ENCODE data around the gene GATA2. TPM values are rescaled to one million over a fixed set of nuclear protein-coding genes. Genes with fewer than 3 reads are reported as not detected.

Gene GATA2
- total RNA-seq, 1 donor from 2014 or later, result 0.10 TPM

- Mint-ChIP-seq H3K27ac (ENCODE audit: unreplicated experiment) (no peak overlapping the region), H3K27me3 (ENCODE audit: low read depth) (peaks cover 74% of the 10 kb centered on the region), H3K9me3 (ENCODE audit: low read depth) (peaks cover 16% of the 10 kb centered on the region), H3K4me3 (ENCODE audit: unreplicated experiment) (no peak overlapping the region), H3K4me1 (ENCODE audit: low read depth) (no peaks in the 10 kb centered on the region), H3K36me3 (ENCODE audit: low read depth) (peaks cover 5% of the 10 kb centered on the region)
- TF ChIP-seq CTCF (IDR thresholded peaks at IDR 0.05), result no peak
- DNase-seq (ENCODE audit: low spot score), result no peak
Observed at GRCh38 chr3:128518587-128519490, 25.8 kb upstream of the GATA2 start.

DNA sequence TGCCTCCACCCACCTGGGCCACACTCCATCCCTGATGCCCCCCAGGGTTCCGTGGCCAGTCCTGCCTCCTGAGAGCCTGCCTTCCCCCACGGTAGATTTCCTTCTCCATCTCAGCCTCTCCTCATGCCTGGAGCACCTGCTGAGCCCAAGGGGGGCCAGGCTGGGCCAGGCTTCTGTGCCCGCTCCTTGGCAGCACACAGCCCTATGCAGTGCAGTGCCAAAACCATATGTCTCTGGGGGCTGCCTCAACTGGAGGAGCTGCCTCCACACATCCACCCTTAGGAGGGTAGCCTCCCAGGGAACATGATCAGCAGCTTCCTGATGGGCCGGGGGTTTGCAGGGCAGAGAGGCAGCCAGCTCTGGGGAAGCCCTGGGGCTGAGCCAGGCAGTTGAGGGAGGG, 24.6 kb upstream of the GATA2 start:
- Mint-ChIP-seq H3K27me3 (ENCODE audit: low read depth) (peaks cover 75% of the 10 kb centered on the region), H3K27ac (ENCODE audit: unreplicated experiment) (no peak overlapping the region), H3K4me3 (ENCODE audit: unreplicated experiment) (no peak overlapping the region), H3K9me3 (ENCODE audit: low read depth) (peaks cover 22% of the 10 kb centered on the region), H3K4me1 (ENCODE audit: low read depth) (no peaks in the 10 kb centered on the region), H3K36me3 (ENCODE audit: low read depth) (peaks cover 5% of the 10 kb centered on the region)
- TF ChIP-seq CTCF (IDR thresholded peaks at IDR 0.05), result no peak
- no peak for DNase-seq (ENCODE audit: low spot score)

- DNase-seq (ENCODE audit: low spot score), result no peak
- Mint-ChIP-seq H3K4me1 (ENCODE audit: low read depth) (no peaks in the 10 kb centered on the region), H3K4me3 (ENCODE audit: unreplicated experiment) (no peak overlapping the region), H3K9me3 (ENCODE audit: low read depth) (peaks cover 22% of the 10 kb centered on the region), H3K27ac (ENCODE audit: unreplicated experiment) (no peak overlapping the region), H3K27me3 (ENCODE audit: low read depth) (peaks cover 65% of the 10 kb centered on the region), H3K36me3 (ENCODE audit: low read depth) (peaks cover 5% of the 10 kb centered on the region)
- TF ChIP-seq CTCF (IDR thresholded peaks at IDR 0.05), result no peak
Observed at GRCh38 chr3:128515967-128516366, 23.0 kb upstream of the GATA2 start.

DNA sequence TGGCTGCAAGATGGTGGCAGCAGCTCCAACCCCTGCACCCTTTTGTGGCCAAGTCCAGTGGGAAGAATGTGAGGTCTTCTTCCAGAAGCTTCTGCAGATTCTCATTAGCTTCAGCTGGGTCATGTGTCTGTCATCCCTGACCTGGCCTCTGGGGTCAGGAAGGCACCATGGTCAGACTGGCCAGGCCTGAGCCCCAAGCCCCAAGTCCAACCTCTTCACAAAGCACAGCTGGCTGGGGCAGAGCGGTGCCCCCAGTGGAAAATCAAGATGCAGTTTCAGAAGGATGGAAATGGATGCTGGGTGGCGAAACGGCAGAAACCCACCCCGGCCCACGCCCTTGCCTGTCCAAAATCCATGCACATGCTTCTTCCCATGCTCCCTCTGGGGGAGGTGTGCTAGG, 15.9 kb upstream of the GATA2 start:
- peaks cover 6% of the 10 kb centered on the region for H3K9me3 Mint-ChIP-seq (ENCODE audit: low read depth)
- peaks cover 52% of the 10 kb centered on the region for H3K27me3 Mint-ChIP-seq (ENCODE audit: low read depth)

GRCh38 chr3:128506754-128507153, 13.8 kb upstream of the GATA2 start:
- TF ChIP-seq CTCF (IDR thresholded peaks at IDR 0.05), result no peak
- DNase-seq (ENCODE audit: low spot score), result no peak
- no peaks in the 10 kb centered on the region for H3K4me1 Mint-ChIP-seq (ENCODE audit: low read depth)
- H3K27ac Mint-ChIP-seq (ENCODE audit: unreplicated experiment), result no peak overlapping the region
- no peaks in the 10 kb centered on the region for H3K9me3 Mint-ChIP-seq (ENCODE audit: low read depth)
- H3K36me3 Mint-ChIP-seq (ENCODE audit: low read depth), result no peaks in the 10 kb centered on the region
- H3K27me3 Mint-ChIP-seq (ENCODE audit: low read depth), result peaks cover 48% of the 10 kb centered on the region
- no peak overlapping the region for H3K4me3 Mint-ChIP-seq (ENCODE audit: unreplicated experiment)

More for the DNA sequence above, 15.9 kb upstream of the GATA2 start:
- Mint-ChIP-seq H3K36me3 (ENCODE audit: low read depth) (no peaks in the 10 kb centered on the region), H3K4me1 (ENCODE audit: low read depth) (no peaks in the 10 kb centered on the region), H3K27ac (ENCODE audit: unreplicated experiment) (no peak overlapping the region), H3K4me3 (ENCODE audit: unreplicated experiment) (no peak overlapping the region)
- DNase-seq (ENCODE audit: low spot score), result no peak
- TF ChIP-seq CTCF (IDR thresholded peaks at IDR 0.05), result no peak

Data from chondrocyte (in vitro differentiated cells).